Thoracic aorta (tissue), 2 donors: ENCODE results near the gene PPFIBP1. TPM values are rescaled to one million over a fixed set of nuclear protein-coding genes. Genes with fewer than 3 reads are reported as not detected.
"Not testable (repeated sequence)": the region's sequence is repeated elsewhere in the genome, so short reads cannot be mapped to it uniquely, and the experiment has no call there.

Source experiments
- ATAC-seq: fragments of 150-250 bp; one replicate; pipeline ENCODE4 v1.8.0; 2017; ENCODE audit warnings: low read depth; ENCODE audit not compliant: insufficient number of reproducible peaks, low FRiP score
- DNase-seq: peaks from one replicate; pipeline ENCODE4 v3.0.0-alpha.2; 2020; ENCODE audit warnings: low spot score
- H3K27ac ChIP-seq, 2 donors: fragments of 200-600 bp; sonication (generic); 1 replicate in 1 of 2; 2 replicates in 1 of 2; pipeline ENCODE4 v1.5.1; 2016; ENCODE audit warnings: mild to moderate bottlenecking in 2 of 2, moderate library complexity in 2 of 2
- H3K27me3 ChIP-seq: fragments of 200-600 bp; sonication (generic); replicated peaks from 2 replicates; pipeline ENCODE4 v1.6.0; 2016; ENCODE audit warnings: mild to moderate bottlenecking; ENCODE audit not compliant: insufficient read depth
- H3K36me3 ChIP-seq: fragments of 200-600 bp; sonication (generic); one replicate; pipeline ENCODE4 v1.5.1; 2016
- H3K4me1 ChIP-seq, 2 donors: fragments of 200-600 bp; sonication (generic); 1 replicate in 1 of 2; 2 replicates in 1 of 2; pipeline versions ENCODE4 v1.5.1 to v1.6.0; 2016; ENCODE audit warnings: low read depth in 2 of 2, mild to moderate bottlenecking in 1 of 2; ENCODE audit not compliant: control insufficient read depth in 1 of 2
- H3K4me3 ChIP-seq: fragments of 200-600 bp; sonication (generic); 2 replicates; pipeline ENCODE4 v1.5.1; 2016; ENCODE audit warnings: mild to moderate bottlenecking
- H3K9me3 ChIP-seq: fragments of 200-600 bp; sonication (generic); 2 replicates; pipeline ENCODE4 v1.5.1; 2016
- total RNA-seq, 2 donors: library from RNA; depleted of rRNA; stranded (reverse); fragments of >200 nt; gene quantifications; one replicate each; pipeline versions ENCODE4 v1.1.0 to v1.2.3, GENCODE V29; 2016
- TF ChIP-seq, protein P1 (sequence below): fragments of 200-600 bp; sonication (generic); IDR thresholded peaks from one replicate; pipeline ENCODE4 v1.5.1; 2019; ENCODE audit warnings: antibody characterized with exemption

PPFIBP1 gene
- total RNA-seq, 2 donors from 2014 or later = 103 to 232 TPM

DNA sequence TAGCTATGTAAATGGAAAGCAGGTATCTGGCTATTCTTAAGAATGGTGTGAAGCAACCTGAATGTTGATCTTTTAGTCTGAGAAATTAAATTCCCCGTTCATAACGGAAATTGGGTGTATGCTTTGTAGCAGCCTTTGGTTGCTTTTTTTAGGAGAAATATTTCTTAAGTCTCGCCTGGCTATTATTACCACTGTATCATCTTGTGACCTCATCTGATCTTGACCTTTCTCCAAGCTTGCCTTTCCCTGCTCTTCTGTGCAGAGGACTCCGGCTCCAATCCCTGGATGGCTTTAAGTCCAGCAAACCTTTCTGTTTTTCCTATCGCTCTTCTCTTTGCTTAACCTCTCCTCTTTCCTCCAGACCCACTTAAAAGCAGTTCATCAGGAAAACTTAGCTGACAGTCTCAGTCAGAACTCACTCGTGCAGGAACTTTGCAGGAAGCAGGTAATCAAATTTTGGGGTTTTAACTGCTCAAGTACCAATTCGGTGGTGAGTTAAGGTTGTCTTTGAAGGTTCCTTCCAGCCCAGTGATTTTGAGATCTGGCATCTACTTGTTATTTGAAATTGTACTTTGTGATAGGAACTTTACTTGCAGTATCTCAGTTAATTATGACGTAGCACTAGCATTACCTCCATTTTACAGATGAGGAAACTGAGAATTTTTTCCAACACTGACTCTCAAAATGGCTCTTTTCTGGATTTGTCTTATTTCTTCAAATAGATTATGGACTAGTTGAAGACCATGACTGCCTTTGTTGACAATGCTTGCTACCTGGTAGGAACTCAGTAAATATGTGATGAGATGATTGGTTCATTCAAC is 14.1 kb downstream of the PPFIBP1 start:
- Histone ChIP-seq H3K36me3 (no peaks in the 10 kb centered on the region), H3K4me3 (peak overlapping the region; percentile 45), H3K27ac (peak overlapping the region; percentile 87 to 88), H3K4me1 (peaks cover 36 to 73% of the 10 kb centered on the region in 2 donors), H3K27me3 (no peaks in the 10 kb centered on the region), H3K9me3 (no peaks in the 10 kb centered on the region)
- DNase-seq = no peak
- TF ChIP-seq, protein P1, sequence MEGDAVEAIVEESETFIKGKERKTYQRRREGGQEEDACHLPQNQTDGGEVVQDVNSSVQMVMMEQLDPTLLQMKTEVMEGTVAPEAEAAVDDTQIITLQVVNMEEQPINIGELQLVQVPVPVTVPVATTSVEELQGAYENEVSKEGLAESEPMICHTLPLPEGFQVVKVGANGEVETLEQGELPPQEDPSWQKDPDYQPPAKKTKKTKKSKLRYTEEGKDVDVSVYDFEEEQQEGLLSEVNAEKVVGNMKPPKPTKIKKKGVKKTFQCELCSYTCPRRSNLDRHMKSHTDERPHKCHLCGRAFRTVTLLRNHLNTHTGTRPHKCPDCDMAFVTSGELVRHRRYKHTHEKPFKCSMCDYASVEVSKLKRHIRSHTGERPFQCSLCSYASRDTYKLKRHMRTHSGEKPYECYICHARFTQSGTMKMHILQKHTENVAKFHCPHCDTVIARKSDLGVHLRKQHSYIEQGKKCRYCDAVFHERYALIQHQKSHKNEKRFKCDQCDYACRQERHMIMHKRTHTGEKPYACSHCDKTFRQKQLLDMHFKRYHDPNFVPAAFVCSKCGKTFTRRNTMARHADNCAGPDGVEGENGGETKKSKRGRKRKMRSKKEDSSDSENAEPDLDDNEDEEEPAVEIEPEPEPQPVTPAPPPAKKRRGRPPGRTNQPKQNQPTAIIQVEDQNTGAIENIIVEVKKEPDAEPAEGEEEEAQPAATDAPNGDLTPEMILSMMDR = no peak
- no peak for ATAC-seq

DNA sequence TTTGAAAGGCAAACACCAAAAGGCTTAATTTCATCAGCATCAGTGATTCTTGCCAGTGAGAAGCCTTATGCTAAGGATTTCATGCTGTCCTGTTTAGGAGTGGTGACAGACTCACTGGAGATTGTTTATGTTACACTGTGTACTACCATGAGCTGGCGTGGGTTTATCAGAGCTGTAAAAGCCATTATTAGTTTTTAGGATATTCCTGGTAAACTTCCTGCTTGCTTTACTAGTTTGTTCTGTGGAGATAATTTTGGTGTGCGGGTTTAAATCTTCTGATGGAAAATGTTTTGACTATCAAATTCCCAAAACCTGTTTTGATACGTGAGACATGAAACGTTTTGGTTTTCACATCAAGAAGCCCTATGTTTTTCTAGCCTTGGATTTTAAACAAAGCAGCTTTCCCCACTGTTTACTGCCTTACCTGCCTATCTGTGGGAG is 15.2 kb downstream of the PPFIBP1 start:
- peak overlapping the region; percentile 16 for H3K4me3 ChIP-seq
- TF ChIP-seq, protein P1 = no peak
- no peaks in the 10 kb centered on the region for H3K27me3 ChIP-seq
- H3K36me3 ChIP-seq = no peaks in the 10 kb centered on the region
- H3K27ac ChIP-seq = peak overlapping the region; percentile 87 to 88
- no peaks in the 10 kb centered on the region for H3K9me3 ChIP-seq
- H3K4me1 ChIP-seq = peaks cover 39 to 73% of the 10 kb centered on the region in 2 donors
- DNase-seq (no peak), ATAC-seq (no peak)

DNA sequence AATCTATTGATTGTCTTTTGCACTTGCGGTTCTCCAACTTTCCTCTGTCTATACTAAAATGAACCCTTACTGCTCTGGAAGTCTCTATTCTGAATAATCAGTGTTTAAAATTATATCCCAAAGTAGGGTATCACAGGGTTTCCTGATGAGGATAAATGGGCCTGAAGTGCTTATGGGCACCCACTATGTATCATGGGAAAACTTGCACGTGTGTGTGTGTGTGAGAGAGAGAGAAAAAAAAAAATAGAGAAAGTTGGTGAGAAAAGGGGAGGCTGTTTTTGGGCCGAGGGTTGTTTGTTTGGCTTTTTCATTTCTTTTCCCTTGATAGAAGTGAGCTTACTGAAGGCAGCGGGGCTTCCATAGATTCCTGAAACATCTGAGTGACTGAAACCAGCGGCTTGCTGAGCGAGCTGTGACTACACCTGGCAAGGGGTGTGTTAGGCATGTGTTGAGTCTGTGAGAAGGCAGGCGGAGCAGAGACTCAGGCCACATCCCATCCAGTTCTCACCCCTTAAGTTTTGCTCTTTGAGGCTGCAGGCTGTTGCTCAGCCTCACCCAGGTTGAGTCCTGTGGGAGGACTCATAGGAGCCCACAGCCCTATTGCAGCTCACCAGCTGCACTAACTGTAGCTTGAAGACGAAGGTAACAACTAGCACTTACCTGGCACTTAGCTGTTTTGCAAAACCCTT is 17.2 kb downstream of the PPFIBP1 start:
- no peak for ATAC-seq
- TF ChIP-seq, protein P1 = no peak
- DNase-seq = no peak
- peak overlapping the region in 1 of 2 donors; percentile 58 for H3K27ac ChIP-seq
- H3K9me3 ChIP-seq = no peaks in the 10 kb centered on the region
- no peak overlapping the region for H3K4me3 ChIP-seq
- no peaks in the 10 kb centered on the region for H3K36me3 ChIP-seq
- no peaks in the 10 kb centered on the region for H3K27me3 ChIP-seq
- peaks cover 49 to 81% of the 10 kb centered on the region in 2 donors for H3K4me1 ChIP-seq

DNA sequence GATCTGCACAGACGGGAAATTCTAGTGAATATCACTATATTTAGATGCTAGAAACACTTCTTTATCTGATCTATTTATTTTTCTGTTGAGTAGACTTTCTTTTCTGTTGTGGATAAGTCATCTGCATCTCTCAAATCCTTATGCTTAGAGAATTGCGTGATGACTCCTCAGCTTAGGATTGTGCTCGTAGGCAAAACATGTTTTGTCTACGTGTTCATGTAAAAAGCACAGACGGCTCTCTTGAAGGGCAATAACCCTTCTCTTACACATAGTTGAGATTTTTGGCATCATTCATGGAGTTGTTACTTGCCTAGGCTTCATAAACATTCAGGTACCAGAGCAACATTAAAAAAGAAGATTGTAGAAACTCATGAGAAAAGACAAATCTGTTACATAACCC is 18.6 kb downstream of the PPFIBP1 start:
- TF ChIP-seq, protein P1 = no peak
- peak overlapping the region in 1 of 2 donors; percentile 58 for H3K27ac ChIP-seq
- H3K4me3 ChIP-seq = peak overlapping the region; percentile 38

DNA sequence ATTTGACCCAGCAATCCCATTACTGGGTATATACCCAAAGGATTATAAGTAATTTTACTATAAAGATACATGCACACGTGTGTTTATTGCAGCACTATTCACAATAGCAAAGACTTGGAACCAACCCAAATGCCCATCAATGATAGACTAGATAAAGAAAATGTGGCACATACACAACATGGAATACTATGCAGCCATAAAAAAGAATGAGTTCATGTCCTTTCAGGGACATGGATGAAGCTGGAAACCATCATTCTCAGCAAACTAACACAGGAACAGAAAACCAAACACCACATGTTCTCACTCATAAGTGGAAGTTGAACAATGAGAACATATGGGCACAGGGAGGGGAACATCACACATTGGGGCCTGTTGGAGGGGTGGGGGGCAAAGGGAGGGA is 20.9 kb downstream of the PPFIBP1 start:
- H3K36me3 ChIP-seq, DNase-seq, ATAC-seq, H3K9me3 ChIP-seq, H3K27me3 ChIP-seq, H3K4me3 ChIP-seq: not testable (repeated sequence)
- Histone ChIP-seq H3K4me1 (peaks cover 49 to 87% of the 10 kb centered on the region in 2 donors), H3K27ac (peak overlapping the region in 1 of 2 donors; percentile 60)

More for the DNA sequence above, 18.6 kb downstream of the PPFIBP1 start:
- peaks cover 49 to 86% of the 10 kb centered on the region in 2 donors for H3K4me1 ChIP-seq
- no peaks in the 10 kb centered on the region for H3K27me3 ChIP-seq
- H3K36me3 ChIP-seq = no peaks in the 10 kb centered on the region
- ATAC-seq (no peak), DNase-seq (no peak)
- H3K9me3 ChIP-seq = no peaks in the 10 kb centered on the region
